Bronchial epithelial cell (primary cell): Measurements from ENCODE around the gene PRKCZ. TPM values are rescaled to one million over a fixed set of nuclear protein-coding genes. Genes with fewer than 3 reads are reported as not detected.

ENCODE experiments used
- DNase-seq: peaks from one replicate; pipeline ENCODE4 v3.0.0-alpha.2; 2010; ENCODE audit warnings: low read depth
- FAIRE-seq: peaks from 2 replicates; lab custom pipeline; 2011; peaks lifted over from hg19 to GRCh38; lab: Jason Lieb, UNC
- H3K27me3 ChIP-seq: 2 replicates; pipeline ENCODE4 v1.5.1; 2011; ENCODE audit warnings: low read length; ENCODE audit not compliant: control insufficient read depth, insufficient read depth
- H3K36me3 ChIP-seq: 2 replicates; pipeline ENCODE4 v1.5.1; 2011; ENCODE audit warnings: low read length; ENCODE audit not compliant: control insufficient read depth, insufficient read depth
- H3K4me3 ChIP-seq: 2 replicates; pipeline ENCODE4 v1.5.1; 2011; ENCODE audit warnings: mild to moderate bottlenecking, low read depth, low read length, control low read depth
- CTCF ChIP-seq: IDR thresholded peaks from 2 replicates; pipeline ENCODE4 v1.5.1; 2011; ENCODE audit warnings: mild to moderate bottlenecking, moderate library complexity, low read length, control low read depth, inconsistent platforms; ENCODE audit not compliant: insufficient read depth, severe bottlenecking
- total RNA-seq: library from RNA; depleted of rRNA; stranded (reverse); fragments of >200 nt; gene quantifications from 2 replicates; pipeline ENCODE4 v1.2.1, GENCODE V29; 2014

Gene PRKCZ
- total RNA-seq, 1 donor from 2014 or later: 38.4 TPM

- FAIRE-seq (no peak), DNase-seq (no peak)
- Histone ChIP-seq H3K4me3 (no peak overlapping the region), H3K36me3 (peaks cover 4% of the 10 kb centered on the region), H3K27me3 (no peaks in the 10 kb centered on the region)
- no peak for TF ChIP-seq CTCF
These were observed 45.2 kb downstream of the PRKCZ start for GRCh38 chr1:2095394-2095793.

- DNase-seq: no peak
- no peak for TF ChIP-seq CTCF
- no peak for FAIRE-seq
- Histone ChIP-seq H3K4me3 (no peak overlapping the region), H3K27me3 (no peaks in the 10 kb centered on the region), H3K36me3 (peaks cover 4% of the 10 kb centered on the region)
These were observed 45.9 kb downstream of the PRKCZ start for GRCh38 chr1:2095981-2096736.

GRCh38 chr1:2097386-2098300, 47.4 kb downstream of the PRKCZ start:
- DNase-seq (peak; percentile 8), FAIRE-seq (no peak)
- TF ChIP-seq CTCF: no peak
- Histone ChIP-seq H3K36me3 (peaks cover 4% of the 10 kb centered on the region), H3K27me3 (no peaks in the 10 kb centered on the region), H3K4me3 (no peak overlapping the region)

GRCh38 chr1:2098301-2098698, 48.1 kb downstream of the PRKCZ start:
- H3K4me3 ChIP-seq: no peak overlapping the region
- peaks cover 4% of the 10 kb centered on the region for H3K36me3 ChIP-seq
- TF ChIP-seq CTCF: no peak
- FAIRE-seq (no peak), DNase-seq (no peak)
- no peaks in the 10 kb centered on the region for H3K27me3 ChIP-seq

- no peak overlapping the region for H3K4me3 ChIP-seq
- H3K27me3 ChIP-seq: no peaks in the 10 kb centered on the region
- H3K36me3 ChIP-seq: peaks cover 2% of the 10 kb centered on the region
- no peak for TF ChIP-seq CTCF
- FAIRE-seq (no peak), DNase-seq (no peak)
These were observed 48.9 kb downstream of the PRKCZ start for GRCh38 chr1:2098839-2099785.
